Sigmoid colon (tissue), 7 donors: ENCODE results near the gene APRT. TPM values are rescaled to one million over a fixed set of nuclear protein-coding genes. Genes with fewer than 3 reads are reported as not detected.

Source experiments
- DNase-seq: peaks from one replicate; pipeline ENCODE4 v3.0.0-alpha.2; 2019
- H3K27ac ChIP-seq, 4 donors: fragments of 200-600 bp; sonication (generic); one replicate each; pipeline ENCODE4 v1.5.1; 2016 to 2019; ENCODE audit warnings: mild to moderate bottlenecking in 1 of 4
- H3K27me3 ChIP-seq, 3 donors: fragments of 200-600 bp; sonication (generic); one replicate each; pipeline ENCODE4 v1.5.1; 2019; ENCODE audit warnings: mild to moderate bottlenecking in 1 of 3
- H3K36me3 ChIP-seq, 4 donors: fragments of 200-600 bp; sonication (generic); one replicate each; pipeline ENCODE4 v1.5.1; 2016 to 2019
- H3K4me1 ChIP-seq, 4 donors: fragments of 200-600 bp; sonication (generic); one replicate each; pipeline ENCODE4 v1.5.1; 2017 to 2019
- H3K4me3 ChIP-seq, 4 donors: fragments of 200-600 bp; sonication (generic); one replicate each; pipeline ENCODE4 v1.5.1; 2017 to 2019; ENCODE audit warnings: mild to moderate bottlenecking in 2 of 4, moderate library complexity in 1 of 4
- H3K9me3 ChIP-seq, 4 donors: fragments of 200-600 bp in 3 of 4; sonication (generic) in 3 of 4; one replicate each; pipeline versions ENCODE4 v1.5.1 to v1.6.1; 2013 to 2019
- CTCF ChIP-seq, 4 experiments: fragments of 450-650 bp in 3 of 4; fragments of 200-600 bp in 1 of 4; IDR thresholded peaks; one replicate each; pipeline ENCODE4 v1.5.1; 2016 to 2019; ENCODE audit warnings: antibody characterized with exemption in 4 of 4, mild to moderate bottlenecking in 3 of 4, moderate library complexity in 2 of 4
- EP300 ChIP-seq, 4 donors: sonication (generic); formaldehyde crosslinking; IDR thresholded peaks; one replicate each; pipeline ENCODE4 v1.6.1; 2017; ENCODE audit warnings: antibody characterized with exemption in 4 of 4
- POLR2A ChIP-seq, 2 donors: fragments of 450-650 bp; IDR thresholded peaks; one replicate each; pipeline ENCODE4 v1.6.1; 2016; ENCODE audit warnings: antibody characterized with exemption in 2 of 2, mild to moderate bottlenecking in 2 of 2, moderate library complexity in 2 of 2
- POLR2AphosphoS5 ChIP-seq, 4 donors: sonication (generic); formaldehyde crosslinking; IDR thresholded peaks; one replicate each; pipeline ENCODE4 v1.6.1; 2017; ENCODE audit warnings: antibody characterized with exemption in 4 of 4
- WGBS, 2 donors: extraction: QIAGEN DNeasy Blood & Tissue Kit; methylation state at CpG; one replicate each; pipeline ENCODE4 v1.1.7; 2013; 5-methylcytosine and 5-hydroxymethylcytosine counted together
- intact Hi-C: fragments of 100-400 bp; cut with DNase I; formaldehyde crosslinking; loops from one replicate; pipeline ENCODE4 v1.15.1; 2023
- polyA plus RNA-seq, 3 donors: library from polyadenylated mRNA; stranded (reverse); fragments of 200-250 nt; gene quantifications; one replicate each; pipeline ENCODE4 v1.2.3, GENCODE V29; 2013
- total RNA-seq, 4 donors: library from RNA; depleted of rRNA; stranded (reverse); fragments of >200 nt; gene quantifications; one replicate each; pipeline ENCODE4 v1.1.0, GENCODE V29; 2016
- donor health status: healthy with polysubstance abuse.
- donor health status: Bipolar disorder and iron deficiency.
- donor health status: healthy.

Gene APRT
- total and polyA plus RNA-seq, 7 donors: 56.6 to 329 (median 78.3) TPM

GRCh38 chr16:88760424-88761142, 51.1 kb downstream of the APRT start:
- Histone ChIP-seq H3K27me3 (no peaks in the 10 kb centered on the region), H3K4me1 (peaks cover 0 to 91% (median 86%) of the 10 kb centered on the region in 4 donors), H3K4me3 (peak overlapping the region in 1 of 4 donors; percentile 40), H3K36me3 (no peaks in the 10 kb centered on the region), H3K9me3 (no peaks in the 10 kb centered on the region), H3K27ac (peak overlapping the region; percentile 91 to 100 (median 96))
- WGBS, 2 donors: 22 to 73% methylated on average over 24 of the region's 24 CpGs
- TF ChIP-seq CTCF (IDR thresholded peaks at IDR 0.05) (no peak), POLR2AphosphoS5 (IDR thresholded peaks at IDR 0.05) (no peak), EP300 (IDR thresholded peaks at IDR 0.05) (peak in 1 of 4 donors; percentile 23), POLR2A (IDR thresholded peaks at IDR 0.05) (no peak)
- DNase-seq: no peak
- intact Hi-C loops: no loop called here

DNA sequence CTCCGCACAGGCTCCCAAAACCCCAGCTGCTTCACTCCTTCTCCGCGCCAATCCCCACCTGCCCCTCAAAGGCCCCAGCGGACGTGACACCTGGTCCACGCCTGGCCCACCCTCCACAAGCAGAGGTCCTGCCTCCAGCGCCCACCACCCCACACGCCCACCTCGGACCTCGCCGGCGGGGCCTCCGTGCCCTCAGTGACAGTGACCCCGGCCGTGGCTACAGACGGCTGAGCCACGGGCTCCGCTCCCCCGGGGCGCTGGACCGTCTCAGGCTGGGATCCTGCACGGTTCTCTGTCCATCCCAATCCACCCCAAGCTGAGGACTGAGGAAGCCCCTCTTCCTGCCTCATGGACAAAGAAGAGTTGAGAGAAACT, 51.8 kb downstream of the APRT start:
- Histone ChIP-seq H3K4me3 (peak overlapping the region in 3 of 4 donors; percentile 32 to 41 (median 40)), H3K9me3 (no peaks in the 10 kb centered on the region), H3K4me1 (peaks cover 0 to 91% (median 87%) of the 10 kb centered on the region in 4 donors), H3K27me3 (no peaks in the 10 kb centered on the region), H3K27ac (peak overlapping the region; percentile 91 to 100 (median 96)), H3K36me3 (no peaks in the 10 kb centered on the region)
- WGBS, 2 donors: 87 to 92% methylated on average over 22 of the region's 22 CpGs
- TF ChIP-seq POLR2AphosphoS5 (IDR thresholded peaks at IDR 0.05) (no peak), EP300 (IDR thresholded peaks at IDR 0.05) (no peak), CTCF (IDR thresholded peaks at IDR 0.05) (no peak), POLR2A (IDR thresholded peaks at IDR 0.05) (no peak)
- no peak for DNase-seq
- intact Hi-C loops: loop anchor here (1.0 kb wide), 1 partner anchor 25 kb away; the partner anchor contains the start of gene PIEZO1

Other genes with a start within 250 kb of the APRT start
- gene ZC3H18, start 241.5 kb downstream of the APRT start, total RNA-seq: 10 to 100 TPM; 15.5 to 22.1 (median 16.6) TPM
- 10 to 100 TPM in 2 of 3 donors, 1 to 10 TPM in 1; 9.6 to 37.7 (median 13.6) TPM for gene ZC3H18, start 241.5 kb downstream of the APRT start, polyA plus RNA-seq
- gene IL17C, start 173.4 kb downstream of the APRT start, total RNA-seq: not detected
- gene IL17C, start 173.4 kb downstream of the APRT start, polyA plus RNA-seq: under 1 TPM in 1 of 3 donors, not detected in 2; 0.96 TPM
- 100 to 1,000 TPM in 2 of 4 donors, 10 to 100 TPM in 2; 63.1 to 147 (median 105) TPM for gene CYBA, start 160.9 kb downstream of the APRT start, total RNA-seq
- gene CYBA, start 160.9 kb downstream of the APRT start, polyA plus RNA-seq: 100 to 1,000 TPM in 2 of 3 donors, 10 to 100 TPM in 1; 81.1 to 429 (median 208) TPM
- gene MVD, start 148.8 kb downstream of the APRT start, total RNA-seq: 10 to 100 TPM; 16.8 to 25.7 (median 23.2) TPM
- gene MVD, start 148.8 kb downstream of the APRT start, polyA plus RNA-seq: 100 to 1,000 TPM in 1 of 3 donors, 10 to 100 TPM in 2; 41.4 to 206 (median 84.8) TPM
- under 1 TPM in 2 of 4 donors, not detected in 2; 0.71 to 0.82 TPM for gene SNAI3, start 125.4 kb downstream of the APRT start, total RNA-seq
- gene SNAI3, start 125.4 kb downstream of the APRT start, polyA plus RNA-seq: 1 to 10 TPM in 1 of 3 donors, under 1 TPM in 2; 0.46 to 3.0 (median 0.60) TPM
- gene RNF166, start 105.5 kb downstream of the APRT start, total RNA-seq: 10 to 100 TPM; 16.0 to 21.4 (median 17.9) TPM
- 10 to 100 TPM in 1 of 3 donors, 1 to 10 TPM in 2; 5.4 to 34.8 (median 6.2) TPM for gene RNF166, start 105.5 kb downstream of the APRT start, polyA plus RNA-seq
- 10 to 100 TPM in 3 of 4 donors, 1 to 10 TPM in 1; 6.1 to 11.7 (median 10.7) TPM for gene CTU2, start 105.4 kb downstream of the APRT start, total RNA-seq
- 10 to 100 TPM in 1 of 3 donors, 1 to 10 TPM in 2; 8.4 to 16.3 (median 9.2) TPM for gene CTU2, start 105.4 kb downstream of the APRT start, polyA plus RNA-seq
- gene PIEZO1, start 26.7 kb downstream of the APRT start, total RNA-seq: 100 to 1,000 TPM in 3 of 4 donors, 10 to 100 TPM in 1; 97.4 to 242 (median 158) TPM
- 100 to 1,000 TPM in 1 of 3 donors, 10 to 100 TPM in 2; 18.0 to 169 (median 29.4) TPM for gene PIEZO1, start 26.7 kb downstream of the APRT start, polyA plus RNA-seq
- 1 to 10 TPM in 1 of 4 donors, under 1 TPM in 2, not detected in 1; 0.71 to 3.0 (median 0.81) TPM for gene CDT1, start 8.1 kb downstream of the APRT start, total RNA-seq
- gene CDT1, start 8.1 kb downstream of the APRT start, polyA plus RNA-seq: 10 to 100 TPM in 1 of 3 donors, 1 to 10 TPM in 2; 3.6 to 17.4 (median 6.9) TPM
- 10 to 100 TPM in 3 of 4 donors, 1 to 10 TPM in 1; 6.7 to 50.4 (median 11.4) TPM for gene GALNS, start 45.0 kb upstream of the APRT start, total RNA-seq
- gene GALNS, start 45.0 kb upstream of the APRT start, polyA plus RNA-seq: 10 to 100 TPM in 1 of 3 donors, 1 to 10 TPM in 2; 6.2 to 32.4 (median 9.0) TPM
- gene TRAPPC2L, start 45.2 kb upstream of the APRT start, total RNA-seq: 10 to 100 TPM; 30.7 to 42.1 (median 39.3) TPM
- gene TRAPPC2L, start 45.2 kb upstream of the APRT start, polyA plus RNA-seq: 10 to 100 TPM; 42.1 to 56.5 (median 46.0) TPM
- gene PABPN1L, start 54.7 kb upstream of the APRT start, total RNA-seq: not detected
- under 1 TPM in 1 of 3 donors, not detected in 2; 0.15 TPM for gene PABPN1L, start 54.7 kb upstream of the APRT start, polyA plus RNA-seq
- gene CBFA2T3, start 165.3 kb upstream of the APRT start, total RNA-seq: 10 to 100 TPM in 1 of 4 donors, 1 to 10 TPM in 2, under 1 TPM in 1; 0.95 to 26.8 (median 3.4) TPM
- gene CBFA2T3, start 165.3 kb upstream of the APRT start, polyA plus RNA-seq: 1 to 10 TPM; 4.2 to 9.8 (median 7.2) TPM